NCI-H1436 (cell line): Measurements from ENCODE around the gene ANXA1.

Experiments used
- DNase-seq: peaks from one replicate; lab custom pipeline; 2025; lab: John Stamatoyannopoulos, UW

Gene ANXA1

DNA sequence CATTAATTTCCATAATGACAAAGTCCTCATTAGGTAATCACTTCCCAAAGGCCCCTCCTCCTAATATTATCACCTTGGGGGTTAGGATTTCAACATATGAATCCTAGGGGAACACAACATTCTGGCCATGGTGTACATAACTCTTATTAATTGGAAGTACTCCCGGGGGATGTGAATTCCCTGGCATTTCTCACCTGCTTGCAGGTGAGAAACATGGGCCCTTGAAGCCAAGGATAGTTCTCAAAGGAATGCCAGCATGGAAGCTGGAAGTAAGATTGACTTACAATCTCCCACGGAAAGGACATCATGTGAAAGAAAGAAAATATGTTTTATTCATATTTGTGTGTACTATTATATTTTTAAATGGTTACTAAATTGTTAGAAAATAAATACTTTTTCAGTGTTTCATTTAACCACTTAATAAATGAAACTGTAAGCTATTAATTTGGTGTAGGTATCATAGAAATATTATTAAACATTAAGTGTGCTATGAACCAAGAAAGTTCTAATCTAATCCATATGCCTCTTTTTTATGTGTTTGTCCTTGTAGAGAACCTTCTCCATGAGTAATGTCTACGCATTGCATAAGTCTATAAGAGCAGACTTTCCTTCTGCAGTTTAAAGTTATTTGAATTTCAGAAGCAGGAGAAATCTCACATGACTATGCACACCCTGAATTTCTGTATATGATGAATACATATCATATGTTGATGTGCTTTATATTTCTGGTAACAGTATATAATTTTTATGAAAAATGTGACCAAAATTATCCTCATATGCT, 59.4 kb downstream of the ANXA1 start:
- no peak for DNase-seq

- DNase-seq: no peak
Observed at GRCh38 chr9:73213300-73213699, 61.6 kb downstream of the ANXA1 start.

DNA sequence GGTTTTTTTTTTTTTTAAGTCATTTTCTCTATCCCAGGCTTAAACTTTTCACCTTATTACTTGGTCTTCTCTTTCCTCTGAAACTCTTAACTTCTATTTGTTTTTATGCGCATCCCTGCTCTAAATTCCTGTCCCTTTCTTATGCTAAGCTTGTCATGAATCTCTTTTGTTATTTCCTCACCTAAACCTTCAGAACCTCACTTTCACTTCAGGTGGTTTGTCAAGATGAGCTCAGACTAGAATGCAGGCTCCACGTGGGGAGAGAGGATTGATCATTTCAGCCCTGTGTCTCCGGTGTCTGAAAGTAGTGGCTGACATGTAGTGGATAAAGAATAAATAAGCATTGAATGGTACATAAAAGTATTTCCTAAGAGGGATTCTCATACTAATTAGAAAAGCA, 63.6 kb downstream of the ANXA1 start:
- DNase-seq: no peak

DNA sequence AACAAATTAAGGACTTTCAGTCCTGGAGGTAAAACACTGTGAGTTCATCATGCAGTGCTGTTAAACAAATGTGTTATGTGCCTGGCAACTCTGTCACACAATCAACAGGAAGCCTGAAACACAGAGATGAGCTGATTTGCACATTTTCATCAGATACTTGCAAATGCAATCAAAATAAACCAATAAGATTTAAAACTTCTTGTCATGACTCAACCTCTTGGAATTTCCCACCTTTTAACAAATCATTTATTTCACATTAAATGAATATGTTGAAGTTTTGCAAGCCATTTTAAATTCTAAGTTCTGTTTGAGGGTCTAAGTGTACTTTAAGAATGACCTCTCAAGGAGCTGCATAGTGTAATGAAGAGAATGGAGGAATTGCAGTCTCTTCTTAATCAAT, 64.4 kb downstream of the ANXA1 start:
- DNase-seq: no peak
